Measurements from ENCODE around the gene RTL1.

The RTL1 gene

DNA sequence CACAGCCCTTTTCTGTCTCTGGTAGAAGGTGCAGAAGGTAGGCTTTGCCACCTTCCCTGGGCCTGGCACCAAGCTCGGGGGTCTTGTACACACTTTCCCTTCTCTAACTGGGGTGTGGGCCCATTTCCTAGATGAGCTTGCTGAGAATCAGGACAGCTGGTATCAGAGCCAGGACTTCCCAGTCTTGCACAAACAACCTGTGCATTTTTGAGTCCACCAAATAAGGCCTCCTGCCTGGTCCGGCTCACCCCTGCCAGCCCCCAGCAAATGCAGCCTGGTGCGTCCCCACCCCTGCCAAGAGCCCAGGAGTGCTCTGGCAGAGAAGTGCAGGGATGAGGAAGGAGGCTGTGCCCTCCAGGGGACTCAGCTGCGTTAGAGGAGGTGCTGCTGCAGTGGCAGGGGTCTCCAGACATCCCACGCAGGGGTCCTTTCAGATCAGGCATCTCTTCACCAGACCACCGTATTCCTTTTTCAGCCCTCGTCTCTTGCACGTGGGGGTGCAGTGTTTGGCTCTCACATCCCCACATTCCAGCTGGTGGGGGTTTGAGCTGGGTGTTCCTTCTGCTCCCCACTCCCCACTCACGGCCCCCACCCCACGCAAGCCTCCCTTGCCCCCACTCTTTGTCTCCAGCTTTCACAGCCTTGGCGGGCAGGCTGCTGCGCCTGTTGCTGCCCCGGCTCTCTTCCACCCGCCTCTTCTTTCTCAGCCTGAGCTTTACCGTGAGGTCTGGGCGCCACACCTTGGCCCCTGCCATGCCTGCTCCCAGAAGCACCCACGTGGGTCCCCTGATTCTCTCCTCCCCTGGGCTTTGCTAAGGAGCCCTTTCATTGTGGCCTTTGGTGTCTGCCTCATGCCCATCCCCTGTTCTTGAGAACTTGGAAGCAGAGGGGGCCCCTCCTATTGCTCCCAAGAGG is 45.3 kb downstream of the RTL1 start:
- Histone ChIP-seq H3K9me3 (ENCODE audit: control insufficient read depth in 2 of 2, low read length in 2 of 2) (no peaks in the 10 kb centered on the region), H3K9ac (ENCODE audit: low read depth in 1 of 2, low read length in 2 of 2) (no peak overlapping the region), H3K4me1 (ENCODE audit: control insufficient read depth in 2 of 2, insufficient read depth in 2 of 2, low read length in 2 of 2) (no peaks in the 10 kb centered on the region), H3K27ac (ENCODE audit: low read depth in 2 of 2, low read length in 2 of 2) (no peak overlapping the region), H3K4me3 (ENCODE audit: low read length in 2 of 2) (no peak overlapping the region), H3K27me3 (ENCODE audit: control insufficient read depth in 2 of 2, insufficient read depth in 2 of 2, low read length in 2 of 2) (no peaks in the 10 kb centered on the region), H3K36me3 (ENCODE audit: control insufficient read depth in 2 of 2, insufficient read depth in 2 of 2, low read length in 2 of 2) (no peaks in the 10 kb centered on the region)

- Histone ChIP-seq H3K27ac (ENCODE audit: low read depth in 2 of 2, low read length in 2 of 2) (no peak overlapping the region), H3K4me3 (ENCODE audit: low read length in 2 of 2) (no peak overlapping the region), H3K9me3 (ENCODE audit: control insufficient read depth in 2 of 2, low read length in 2 of 2) (no peaks in the 10 kb centered on the region)
Observed at GRCh38 chr14:100857233-100857922, 46.1 kb downstream of the RTL1 start.

DNA sequence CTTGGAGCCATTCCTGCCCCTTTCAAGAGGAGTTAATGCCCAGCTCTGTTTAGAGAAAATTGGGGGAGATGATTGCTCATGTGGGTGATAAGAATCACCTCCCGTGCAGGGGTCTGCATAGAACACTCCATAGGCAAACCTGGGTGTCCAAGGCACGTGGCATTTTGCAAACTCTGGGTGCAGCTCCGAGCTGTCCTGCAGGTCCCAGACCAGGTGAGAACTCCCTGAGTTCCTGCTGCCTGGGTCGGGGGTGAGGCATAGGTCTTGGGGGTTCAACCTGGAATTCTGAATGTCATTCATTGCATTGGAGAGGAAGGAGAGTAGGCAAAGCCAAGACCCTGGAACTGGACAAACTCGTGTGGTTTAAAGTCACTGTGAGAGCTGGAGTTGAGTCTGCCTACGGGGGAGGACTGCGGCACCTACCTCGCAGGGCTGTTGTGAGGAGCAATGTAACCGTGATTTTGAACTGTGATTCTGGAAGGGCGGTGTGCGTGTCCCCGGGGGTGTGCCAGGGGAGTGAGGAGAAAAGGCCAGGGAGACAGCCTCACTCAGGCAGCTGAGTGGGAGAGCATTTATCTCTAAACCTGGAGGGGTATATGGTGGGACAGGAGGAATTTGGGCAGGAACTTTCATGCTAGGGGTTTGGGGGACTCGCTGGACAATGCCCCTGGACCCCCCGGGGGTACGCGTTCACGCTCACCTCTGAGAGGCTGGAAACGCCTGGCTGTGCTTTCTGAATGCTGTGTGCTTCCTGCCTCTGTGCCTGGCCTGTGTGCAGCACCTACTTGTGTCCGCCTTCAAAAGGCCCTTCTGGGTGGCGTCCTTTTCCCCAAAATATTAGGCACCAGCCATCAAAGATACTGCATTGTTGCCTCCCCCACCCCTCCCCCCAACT is 47.2 kb downstream of the RTL1 start:
- H3K9me3 ChIP-seq (ENCODE audit: control insufficient read depth in 2 of 2, low read length in 2 of 2), result no peaks in the 10 kb centered on the region
- H3K27ac ChIP-seq (ENCODE audit: low read depth in 2 of 2, low read length in 2 of 2), result no peak overlapping the region
- H3K4me1 ChIP-seq (ENCODE audit: control insufficient read depth in 2 of 2, insufficient read depth in 2 of 2, low read length in 2 of 2), result no peaks in the 10 kb centered on the region
- no peaks in the 10 kb centered on the region for H3K36me3 ChIP-seq (ENCODE audit: control insufficient read depth in 2 of 2, insufficient read depth in 2 of 2, low read length in 2 of 2)
- H3K27me3 ChIP-seq (ENCODE audit: control insufficient read depth in 2 of 2, insufficient read depth in 2 of 2, low read length in 2 of 2), result no peaks in the 10 kb centered on the region
- H3K4me3 ChIP-seq (ENCODE audit: low read length in 2 of 2), result no peak overlapping the region
- H3K9ac ChIP-seq (ENCODE audit: low read depth in 1 of 2, low read length in 2 of 2), result no peak overlapping the region

More at GRCh38 chr14:100857233-100857922, 46.1 kb downstream of the RTL1 start:
- no peaks in the 10 kb centered on the region for H3K36me3 ChIP-seq (ENCODE audit: control insufficient read depth in 2 of 2, insufficient read depth in 2 of 2, low read length in 2 of 2)
- no peak overlapping the region for H3K9ac ChIP-seq (ENCODE audit: low read depth in 1 of 2, low read length in 2 of 2)
- no peaks in the 10 kb centered on the region for H3K27me3 ChIP-seq (ENCODE audit: control insufficient read depth in 2 of 2, insufficient read depth in 2 of 2, low read length in 2 of 2)
- H3K4me1 ChIP-seq (ENCODE audit: control insufficient read depth in 2 of 2, insufficient read depth in 2 of 2, low read length in 2 of 2), result no peaks in the 10 kb centered on the region

DNA sequence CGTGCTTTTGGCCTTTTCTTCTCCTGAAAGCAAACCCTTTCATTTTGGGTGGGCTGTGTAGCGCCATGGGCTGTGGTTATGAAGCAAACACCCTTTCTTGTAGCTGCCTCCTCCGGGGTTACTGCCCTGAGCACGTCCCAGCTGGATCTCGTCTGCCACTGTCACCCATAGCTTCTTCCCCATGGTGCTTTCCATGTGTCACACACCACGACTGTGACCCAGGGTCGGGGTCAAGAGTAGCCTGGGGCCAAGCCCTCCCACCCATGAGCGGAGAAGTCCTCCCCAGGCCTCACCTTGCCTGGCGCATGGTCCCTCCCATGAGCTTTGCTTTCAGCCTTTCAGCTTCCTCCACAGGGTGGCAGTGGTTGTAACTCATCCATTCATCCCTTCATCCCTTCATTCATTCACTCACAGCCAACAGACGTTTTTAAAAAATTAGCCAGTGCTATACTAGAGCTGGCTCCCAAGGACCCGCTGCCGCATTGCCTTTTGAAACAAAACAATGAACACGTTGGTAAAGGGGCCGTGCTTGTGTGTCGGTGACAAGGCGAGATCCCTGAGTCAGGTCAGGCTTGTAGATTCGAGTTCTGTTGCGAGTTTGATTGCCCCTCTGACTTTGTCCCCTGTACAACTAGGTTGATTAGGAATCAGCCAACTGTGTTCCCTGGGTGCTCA is 48.1 kb downstream of the RTL1 start:
- Histone ChIP-seq H3K4me3 (ENCODE audit: low read length in 2 of 2) (no peak overlapping the region), H3K27me3 (ENCODE audit: control insufficient read depth in 2 of 2, insufficient read depth in 2 of 2, low read length in 2 of 2) (no peaks in the 10 kb centered on the region), H3K9ac (ENCODE audit: low read depth in 1 of 2, low read length in 2 of 2) (no peak overlapping the region), H3K9me3 (ENCODE audit: control insufficient read depth in 2 of 2, low read length in 2 of 2) (no peaks in the 10 kb centered on the region), H3K36me3 (ENCODE audit: control insufficient read depth in 2 of 2, insufficient read depth in 2 of 2, low read length in 2 of 2) (no peaks in the 10 kb centered on the region), H3K27ac (ENCODE audit: low read depth in 2 of 2, low read length in 2 of 2) (no peak overlapping the region), H3K4me1 (ENCODE audit: control insufficient read depth in 2 of 2, insufficient read depth in 2 of 2, low read length in 2 of 2) (no peaks in the 10 kb centered on the region)

DNA sequence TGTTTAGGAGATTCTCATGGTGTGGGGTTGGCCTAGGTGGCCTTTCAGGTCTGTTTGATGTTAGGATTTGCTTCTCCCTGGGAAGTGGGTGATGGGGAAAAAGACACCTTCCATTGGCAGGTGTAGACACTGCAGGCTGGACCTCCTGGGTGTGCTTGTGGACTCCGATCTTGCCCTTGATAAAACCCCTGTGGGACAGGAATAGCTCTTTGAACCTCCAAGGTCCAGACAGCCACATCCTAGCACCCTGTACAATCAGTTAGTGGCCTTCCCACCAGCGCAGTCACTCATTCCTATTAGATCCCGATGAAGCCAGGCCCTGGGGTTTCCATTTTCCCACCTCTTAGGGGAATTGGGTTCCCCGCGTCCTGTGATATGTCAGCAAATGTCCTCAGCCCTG is 49.1 kb downstream of the RTL1 start:
- no peaks in the 10 kb centered on the region for H3K9me3 ChIP-seq (ENCODE audit: control insufficient read depth in 2 of 2, low read length in 2 of 2)
- no peaks in the 10 kb centered on the region for H3K4me1 ChIP-seq (ENCODE audit: control insufficient read depth in 2 of 2, insufficient read depth in 2 of 2, low read length in 2 of 2)
- no peak overlapping the region for H3K9ac ChIP-seq (ENCODE audit: low read depth in 1 of 2, low read length in 2 of 2)
- H3K27ac ChIP-seq (ENCODE audit: low read depth in 2 of 2, low read length in 2 of 2), result no peak overlapping the region
- no peak overlapping the region for H3K4me3 ChIP-seq (ENCODE audit: low read length in 2 of 2)
- no peaks in the 10 kb centered on the region for H3K36me3 ChIP-seq (ENCODE audit: control insufficient read depth in 2 of 2, insufficient read depth in 2 of 2, low read length in 2 of 2)
- no peaks in the 10 kb centered on the region for H3K27me3 ChIP-seq (ENCODE audit: control insufficient read depth in 2 of 2, insufficient read depth in 2 of 2, low read length in 2 of 2)

- Histone ChIP-seq H3K9ac (ENCODE audit: low read depth in 1 of 2, low read length in 2 of 2) (no peak overlapping the region), H3K36me3 (ENCODE audit: control insufficient read depth in 2 of 2, insufficient read depth in 2 of 2, low read length in 2 of 2) (no peaks in the 10 kb centered on the region), H3K4me1 (ENCODE audit: control insufficient read depth in 2 of 2, insufficient read depth in 2 of 2, low read length in 2 of 2) (no peaks in the 10 kb centered on the region), H3K4me3 (ENCODE audit: low read length in 2 of 2) (no peak overlapping the region), H3K9me3 (ENCODE audit: control insufficient read depth in 2 of 2, low read length in 2 of 2) (no peaks in the 10 kb centered on the region), H3K27me3 (ENCODE audit: control insufficient read depth in 2 of 2, insufficient read depth in 2 of 2, low read length in 2 of 2) (no peaks in the 10 kb centered on the region), H3K27ac (ENCODE audit: low read depth in 2 of 2, low read length in 2 of 2) (no peak overlapping the region)
Observed at GRCh38 chr14:100851946-100852620, 51.4 kb downstream of the RTL1 start.

DNA sequence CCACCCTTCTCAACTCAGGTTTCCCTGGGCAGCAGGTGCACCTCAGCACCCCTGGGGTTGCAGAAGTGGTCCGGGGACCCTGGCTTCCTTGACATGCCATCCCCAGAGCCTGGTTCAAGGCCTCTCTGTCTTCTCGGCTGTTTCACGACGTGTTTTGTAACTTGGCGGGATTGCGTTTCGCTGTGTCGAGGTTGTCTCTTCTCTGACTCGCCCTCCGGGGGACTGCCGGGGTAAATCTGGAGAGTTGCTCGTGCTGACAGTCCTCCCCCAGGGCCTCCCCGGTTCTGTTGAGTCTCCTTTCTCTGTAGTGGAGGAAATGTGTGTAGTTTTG is 52.0 kb downstream of the RTL1 start:
- Histone ChIP-seq H3K4me1 (ENCODE audit: control insufficient read depth in 2 of 2, insufficient read depth in 2 of 2, low read length in 2 of 2) (no peaks in the 10 kb centered on the region), H3K27me3 (ENCODE audit: control insufficient read depth in 2 of 2, insufficient read depth in 2 of 2, low read length in 2 of 2) (no peaks in the 10 kb centered on the region), H3K27ac (ENCODE audit: low read depth in 2 of 2, low read length in 2 of 2) (no peak overlapping the region)

DNA sequence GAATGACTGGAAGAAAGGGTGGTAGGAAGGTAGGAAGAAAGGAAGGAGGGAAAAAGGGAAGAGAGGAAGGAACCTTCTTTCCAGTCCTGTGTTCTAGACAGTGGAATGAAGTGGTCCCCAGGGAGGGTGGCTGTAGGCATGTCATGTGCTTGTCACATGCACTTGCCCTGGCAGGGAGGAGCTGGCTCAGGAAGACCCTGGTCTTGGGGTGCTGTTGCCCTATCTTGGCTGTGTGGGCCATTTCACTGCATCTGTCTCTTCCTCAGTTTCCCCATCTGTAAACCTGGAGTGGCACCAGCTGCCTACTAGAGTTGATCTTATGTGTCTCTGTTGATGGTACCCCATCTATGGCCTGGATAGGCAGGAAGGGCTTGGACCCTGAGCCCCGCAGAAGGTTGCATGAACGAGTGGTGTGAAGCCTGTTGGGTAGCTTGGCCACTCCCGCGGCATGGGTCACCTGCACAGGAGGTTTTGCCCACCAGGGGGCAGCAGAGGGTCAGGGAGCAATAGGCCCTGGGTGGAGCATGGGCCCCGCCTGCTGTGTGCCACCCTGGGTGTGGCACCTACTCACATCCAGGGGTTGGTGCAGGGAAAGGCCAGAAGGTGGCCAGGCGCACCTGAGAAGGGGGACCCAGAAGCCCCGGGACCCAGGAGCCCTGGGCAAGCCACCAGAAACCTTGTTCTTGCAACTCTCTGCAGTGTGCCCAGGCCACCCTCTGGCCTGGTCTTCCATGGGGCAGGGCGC is 52.5 kb downstream of the RTL1 start:
- no peaks in the 10 kb centered on the region for H3K27me3 ChIP-seq (ENCODE audit: control insufficient read depth in 2 of 2, insufficient read depth in 2 of 2, low read length in 2 of 2)

More for the DNA sequence above, 52.0 kb downstream of the RTL1 start:
- Histone ChIP-seq H3K4me3 (ENCODE audit: low read length in 2 of 2) (no peak overlapping the region), H3K9me3 (ENCODE audit: control insufficient read depth in 2 of 2, low read length in 2 of 2) (no peaks in the 10 kb centered on the region), H3K36me3 (ENCODE audit: control insufficient read depth in 2 of 2, insufficient read depth in 2 of 2, low read length in 2 of 2) (no peaks in the 10 kb centered on the region), H3K9ac (ENCODE audit: low read depth in 1 of 2, low read length in 2 of 2) (no peak overlapping the region)

More for the DNA sequence above, 52.5 kb downstream of the RTL1 start:
- Histone ChIP-seq H3K4me1 (ENCODE audit: control insufficient read depth in 2 of 2, insufficient read depth in 2 of 2, low read length in 2 of 2) (no peaks in the 10 kb centered on the region), H3K36me3 (ENCODE audit: control insufficient read depth in 2 of 2, insufficient read depth in 2 of 2, low read length in 2 of 2) (no peaks in the 10 kb centered on the region), H3K4me3 (ENCODE audit: low read length in 2 of 2) (no peak overlapping the region), H3K27ac (ENCODE audit: low read depth in 2 of 2, low read length in 2 of 2) (no peak overlapping the region), H3K9me3 (ENCODE audit: control insufficient read depth in 2 of 2, low read length in 2 of 2) (no peaks in the 10 kb centered on the region), H3K9ac (ENCODE audit: low read depth in 1 of 2, low read length in 2 of 2) (no peak overlapping the region)
